ENCODE data around the gene GNLY. TPM values are rescaled to one million over a fixed set of nuclear protein-coding genes. Genes with fewer than 3 reads are reported as not detected.

GNLY gene
- polyA plus RNA-seq, 1 of the 3 experiments (the other 2 are of a cell fraction): not detected

DNA sequence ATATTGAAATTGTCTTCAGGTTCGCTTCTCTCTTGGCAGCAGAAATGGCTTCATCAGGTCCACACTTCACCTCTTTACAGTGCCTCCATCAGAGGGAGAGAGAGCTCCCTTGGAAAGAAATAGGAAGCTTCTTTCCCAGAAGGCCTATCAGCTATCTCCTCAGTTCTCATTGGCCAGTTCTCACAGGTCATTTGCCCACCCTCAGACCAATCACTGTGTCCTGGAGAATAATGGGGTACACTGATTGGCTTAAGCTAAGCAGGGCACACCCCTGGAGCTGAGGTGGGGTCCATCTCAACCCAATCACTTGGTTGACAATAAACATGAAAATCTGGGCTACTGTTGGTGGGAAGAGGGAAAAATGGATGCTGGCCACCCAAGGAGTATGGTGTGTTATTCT is 5.2 kb downstream of the GNLY start:
- CTCF ChIA-PET: interaction anchor here (1.0 to 9.4 kb wide), 4 partner anchors 7 to 62 kb away, joined by 3 to 91 read pairs (median 14); no protein-coding TSS in a partner anchor
- WGBS (ENCODE audit: low lambda C conversion rate): 92% methylated on average over 1 of the region's 1 CpG
- DNase-seq: no peak

DNA sequence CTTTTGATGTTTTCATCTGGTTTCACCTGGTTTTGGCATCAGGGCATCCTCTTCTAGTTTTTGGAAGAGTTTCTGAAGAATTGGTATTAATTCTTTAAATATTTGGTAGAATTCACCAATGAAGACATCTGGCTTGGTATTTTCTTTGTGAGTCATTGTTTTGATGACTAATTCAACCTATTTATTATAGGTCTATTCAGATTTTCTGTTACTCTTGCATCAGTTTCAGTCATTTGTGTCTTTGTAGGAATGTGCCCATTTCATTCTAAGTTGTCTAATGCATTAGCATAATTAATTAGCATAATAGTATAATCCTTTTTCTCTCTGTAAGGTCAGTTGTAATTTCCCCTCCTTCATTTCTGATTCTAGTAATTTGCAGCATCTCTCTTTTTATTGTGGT is 8.0 kb downstream of the GNLY start:
- no peak for DNase-seq
- ChIA-PET CTCF (no interaction called here), POLR2A (no interaction called here)
- Histone ChIP-seq H3K4me2 (peak overlapping the region; percentile 17; the same call in 1 of the 2 replicates), H3F3A (replicated peaks; ENCODE audit: insufficient read depth) (peaks cover 15% of the 10 kb centered on the region), H3K27me3 (ENCODE audit: insufficient read depth) (no peaks in the 10 kb centered on the region), H3K4me1 (ENCODE audit: control insufficient read depth in 1 of 2, insufficient read depth in 2 of 2, low read depth in 1 of 2, low read length in 1 of 2) (peaks cover 0 to 11% of the 10 kb centered on the region in 2 experiments; a peak in 2 of 4 replicates), H3K4me3 (ENCODE audit: low read depth in 2 of 2, low read length in 1 of 2) (no peak overlapping the region), H3K36me3 (replicated peaks in 1 of 2; ENCODE audit: control insufficient read depth in 1 of 2, insufficient read depth in 2 of 2, low read length in 1 of 2) (no peaks in the 10 kb centered on the region), H4K20me1 (ENCODE audit: insufficient read depth) (no peaks in the 10 kb centered on the region), H3K9me2 (no peaks in the 10 kb centered on the region), H2AFZ (ENCODE audit: low read depth) (no peak overlapping the region), H3K9me3 (no peaks in the 10 kb centered on the region), H3K79me2 (ENCODE audit: insufficient read depth) (no peaks in the 10 kb centered on the region), H3K27ac (ENCODE audit: low read depth in 2 of 2, low read length in 1 of 2) (peak overlapping the region in 1 of 2 experiments; percentile 56; a peak in 2 of 4 replicates), H3K9ac (no peak overlapping the region)
- no peak for TF ChIP-seq FOXJ3 (CRISPR knock-in tag; IDR thresholded peaks at IDR 0.05)
- TF ChIP-seq CHD2 (IDR thresholded peaks at IDR 0.05; ENCODE audit: low read length, partially characterized antibody): no peak
- TF ChIP-seq NRF1 (IDR thresholded peaks at IDR 0.05; ENCODE audit: low read depth, low read length): no peak
- no peak for TF ChIP-seq MXI1 (IDR thresholded peaks at IDR 0.05; ENCODE audit: low read depth, low read length)
- TF ChIP-seq, protein P1, sequence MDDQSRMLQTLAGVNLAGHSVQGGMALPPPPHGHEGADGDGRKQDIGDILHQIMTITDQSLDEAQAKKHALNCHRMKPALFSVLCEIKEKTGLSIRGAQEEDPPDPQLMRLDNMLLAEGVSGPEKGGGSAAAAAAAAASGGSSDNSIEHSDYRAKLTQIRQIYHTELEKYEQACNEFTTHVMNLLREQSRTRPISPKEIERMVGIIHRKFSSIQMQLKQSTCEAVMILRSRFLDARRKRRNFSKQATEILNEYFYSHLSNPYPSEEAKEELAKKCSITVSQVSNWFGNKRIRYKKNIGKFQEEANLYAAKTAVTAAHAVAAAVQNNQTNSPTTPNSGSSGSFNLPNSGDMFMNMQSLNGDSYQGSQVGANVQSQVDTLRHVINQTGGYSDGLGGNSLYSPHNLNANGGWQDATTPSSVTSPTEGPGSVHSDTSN (IDR thresholded peaks at IDR 0.05): peak; percentile 18; the same call in 1 of the 2 replicates
- TF ChIP-seq TCF12 (IDR thresholded peaks at IDR 0.05): peak; percentile 91
- no peak for TF ChIP-seq RAD21 (IDR thresholded peaks at IDR 0.05; ENCODE audit: low read length)
- no peak for TF ChIP-seq SMC3 (IDR thresholded peaks at IDR 0.05; ENCODE audit: low read depth, low read length)
- TF ChIP-seq YY1 (IDR thresholded peaks at IDR 0.05; ENCODE audit: low read depth): no peak
- TF ChIP-seq EZH2phosphoT487 (IDR thresholded peaks at IDR 0.05; ENCODE audit: borderline replicate concordance, low read depth): no peak
- no peak for TF ChIP-seq SIN3A (IDR thresholded peaks at IDR 0.05; ENCODE audit: borderline replicate concordance, low read depth, low read length)
- no peak for TF ChIP-seq MEF2A (IDR thresholded peaks at IDR 0.05; ENCODE audit: borderline replicate concordance, low read depth)
- no peak for TF ChIP-seq TEAD4 (IDR thresholded peaks at IDR 0.05; ENCODE audit: borderline replicate concordance, insufficient read depth)
- no peak for TF ChIP-seq RXRA (IDR thresholded peaks at IDR 0.05; ENCODE audit: borderline replicate concordance, low read depth)
- TF ChIP-seq ELF1 (IDR thresholded peaks at IDR 0.05): no peak
- peak; percentile 37 for TF ChIP-seq NFIC (IDR thresholded peaks at IDR 0.05; ENCODE audit: borderline replicate concordance)

More for the DNA sequence above, 5.2 kb downstream of the GNLY start:
- TF ChIP-seq POLR2AphosphoS5 (IDR thresholded peaks at IDR 0.05; ENCODE audit: low read depth, low read length) (no peak), EZH2phosphoT487 (IDR thresholded peaks at IDR 0.05; ENCODE audit: borderline replicate concordance, low read depth) (no peak)
- TF ChIP-seq, protein P2, sequence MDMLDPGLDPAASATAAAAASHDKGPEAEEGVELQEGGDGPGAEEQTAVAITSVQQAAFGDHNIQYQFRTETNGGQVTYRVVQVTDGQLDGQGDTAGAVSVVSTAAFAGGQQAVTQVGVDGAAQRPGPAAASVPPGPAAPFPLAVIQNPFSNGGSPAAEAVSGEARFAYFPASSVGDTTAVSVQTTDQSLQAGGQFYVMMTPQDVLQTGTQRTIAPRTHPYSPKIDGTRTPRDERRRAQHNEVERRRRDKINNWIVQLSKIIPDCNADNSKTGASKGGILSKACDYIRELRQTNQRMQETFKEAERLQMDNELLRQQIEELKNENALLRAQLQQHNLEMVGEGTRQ (IDR thresholded peaks at IDR 0.05; ENCODE audit: borderline replicate concordance, low read depth, low read length): no peak
- TF ChIP-seq, protein P3, sequence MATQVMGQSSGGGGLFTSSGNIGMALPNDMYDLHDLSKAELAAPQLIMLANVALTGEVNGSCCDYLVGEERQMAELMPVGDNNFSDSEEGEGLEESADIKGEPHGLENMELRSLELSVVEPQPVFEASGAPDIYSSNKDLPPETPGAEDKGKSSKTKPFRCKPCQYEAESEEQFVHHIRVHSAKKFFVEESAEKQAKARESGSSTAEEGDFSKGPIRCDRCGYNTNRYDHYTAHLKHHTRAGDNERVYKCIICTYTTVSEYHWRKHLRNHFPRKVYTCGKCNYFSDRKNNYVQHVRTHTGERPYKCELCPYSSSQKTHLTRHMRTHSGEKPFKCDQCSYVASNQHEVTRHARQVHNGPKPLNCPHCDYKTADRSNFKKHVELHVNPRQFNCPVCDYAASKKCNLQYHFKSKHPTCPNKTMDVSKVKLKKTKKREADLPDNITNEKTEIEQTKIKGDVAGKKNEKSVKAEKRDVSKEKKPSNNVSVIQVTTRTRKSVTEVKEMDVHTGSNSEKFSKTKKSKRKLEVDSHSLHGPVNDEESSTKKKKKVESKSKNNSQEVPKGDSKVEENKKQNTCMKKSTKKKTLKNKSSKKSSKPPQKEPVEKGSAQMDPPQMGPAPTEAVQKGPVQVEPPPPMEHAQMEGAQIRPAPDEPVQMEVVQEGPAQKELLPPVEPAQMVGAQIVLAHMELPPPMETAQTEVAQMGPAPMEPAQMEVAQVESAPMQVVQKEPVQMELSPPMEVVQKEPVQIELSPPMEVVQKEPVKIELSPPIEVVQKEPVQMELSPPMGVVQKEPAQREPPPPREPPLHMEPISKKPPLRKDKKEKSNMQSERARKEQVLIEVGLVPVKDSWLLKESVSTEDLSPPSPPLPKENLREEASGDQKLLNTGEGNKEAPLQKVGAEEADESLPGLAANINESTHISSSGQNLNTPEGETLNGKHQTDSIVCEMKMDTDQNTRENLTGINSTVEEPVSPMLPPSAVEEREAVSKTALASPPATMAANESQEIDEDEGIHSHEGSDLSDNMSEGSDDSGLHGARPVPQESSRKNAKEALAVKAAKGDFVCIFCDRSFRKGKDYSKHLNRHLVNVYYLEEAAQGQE (IDR thresholded peaks at IDR 0.05; ENCODE audit: low read depth, low read length): no peak
- no peak overlapping the region for H3K4me2 ChIP-seq
- no peaks in the 10 kb centered on the region for H3K36me3 ChIP-seq (replicated peaks in 1 of 2; ENCODE audit: control insufficient read depth in 1 of 2, insufficient read depth in 2 of 2, low read length in 1 of 2)
- no peak overlapping the region for H3K9ac ChIP-seq
- peaks cover 15% of the 10 kb centered on the region for H3F3A ChIP-seq (replicated peaks; ENCODE audit: insufficient read depth)
- no peak overlapping the region for H3K4me3 ChIP-seq (ENCODE audit: low read depth in 2 of 2, low read length in 1 of 2)
- H2AFZ ChIP-seq (ENCODE audit: low read depth): no peak overlapping the region
- H3K4me1 ChIP-seq (ENCODE audit: control insufficient read depth in 1 of 2, insufficient read depth in 2 of 2, low read depth in 1 of 2, low read length in 1 of 2): peaks cover 4 to 11% of the 10 kb centered on the region in 2 experiments; a peak in 2 of 4 replicates
- POLR2A ChIA-PET: no interaction called here
- no peaks in the 10 kb centered on the region for H3K27me3 ChIP-seq (ENCODE audit: insufficient read depth)
- H4K20me1 ChIP-seq (ENCODE audit: insufficient read depth): no peaks in the 10 kb centered on the region
- H3K27ac ChIP-seq (ENCODE audit: low read depth in 2 of 2, low read length in 1 of 2): no peak overlapping the region
- no peaks in the 10 kb centered on the region for H3K79me2 ChIP-seq (ENCODE audit: insufficient read depth)
- H3K9me3 ChIP-seq: no peaks in the 10 kb centered on the region
- H3K9me2 ChIP-seq: no peaks in the 10 kb centered on the region
